ENCODE data around the gene RUNX2. TPM values are rescaled to one million over a fixed set of nuclear protein-coding genes. Genes with fewer than 3 reads are reported as not detected.

Gene RUNX2
- total and polyA plus RNA-seq, 8 donors: 2.5 to 5.9 (median 3.0) TPM

DNA sequence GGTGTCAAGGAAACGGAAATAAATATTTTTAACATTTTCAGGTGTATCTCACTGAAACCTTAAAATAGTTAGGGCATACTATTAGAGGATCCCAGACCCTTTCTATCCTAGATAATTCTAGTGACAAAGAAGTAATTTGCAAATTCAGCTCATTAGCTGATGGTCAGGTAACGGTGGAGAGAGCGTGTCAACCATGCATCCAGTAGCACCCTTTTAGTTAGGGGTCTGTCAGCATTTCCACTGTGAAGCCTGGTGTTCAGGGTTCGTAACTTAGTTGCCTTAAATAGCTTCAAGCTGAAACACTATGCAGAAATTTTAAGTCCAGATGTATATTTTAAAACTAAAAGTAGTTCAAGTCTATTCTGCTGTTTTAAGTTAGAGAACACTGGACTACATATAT, 98.1 kb downstream of the RUNX2 start:
- Histone ChIP-seq H3K27ac (no peak overlapping the region), H3K9me3 (no peaks in the 10 kb centered on the region), H3K36me3 (no peaks in the 10 kb centered on the region), H3K4me3 (no peak overlapping the region), H3K27me3 (peaks cover 1 to 38% of the 10 kb centered on the region in 2 donors), H3K4me1 (peaks cover 0 to 39% of the 10 kb centered on the region in 2 donors)
- DNase-seq (no peak), ATAC-seq (no peak)
- intact Hi-C loops (cut with DNase I): loop anchor here in 1 of 2 donors (10.0 kb wide), 1 partner anchor 289 kb away; no protein-coding TSS in a partner anchor
- TF ChIP-seq, protein P1, sequence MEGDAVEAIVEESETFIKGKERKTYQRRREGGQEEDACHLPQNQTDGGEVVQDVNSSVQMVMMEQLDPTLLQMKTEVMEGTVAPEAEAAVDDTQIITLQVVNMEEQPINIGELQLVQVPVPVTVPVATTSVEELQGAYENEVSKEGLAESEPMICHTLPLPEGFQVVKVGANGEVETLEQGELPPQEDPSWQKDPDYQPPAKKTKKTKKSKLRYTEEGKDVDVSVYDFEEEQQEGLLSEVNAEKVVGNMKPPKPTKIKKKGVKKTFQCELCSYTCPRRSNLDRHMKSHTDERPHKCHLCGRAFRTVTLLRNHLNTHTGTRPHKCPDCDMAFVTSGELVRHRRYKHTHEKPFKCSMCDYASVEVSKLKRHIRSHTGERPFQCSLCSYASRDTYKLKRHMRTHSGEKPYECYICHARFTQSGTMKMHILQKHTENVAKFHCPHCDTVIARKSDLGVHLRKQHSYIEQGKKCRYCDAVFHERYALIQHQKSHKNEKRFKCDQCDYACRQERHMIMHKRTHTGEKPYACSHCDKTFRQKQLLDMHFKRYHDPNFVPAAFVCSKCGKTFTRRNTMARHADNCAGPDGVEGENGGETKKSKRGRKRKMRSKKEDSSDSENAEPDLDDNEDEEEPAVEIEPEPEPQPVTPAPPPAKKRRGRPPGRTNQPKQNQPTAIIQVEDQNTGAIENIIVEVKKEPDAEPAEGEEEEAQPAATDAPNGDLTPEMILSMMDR (IDR thresholded peaks at IDR 0.05): no peak

DNA sequence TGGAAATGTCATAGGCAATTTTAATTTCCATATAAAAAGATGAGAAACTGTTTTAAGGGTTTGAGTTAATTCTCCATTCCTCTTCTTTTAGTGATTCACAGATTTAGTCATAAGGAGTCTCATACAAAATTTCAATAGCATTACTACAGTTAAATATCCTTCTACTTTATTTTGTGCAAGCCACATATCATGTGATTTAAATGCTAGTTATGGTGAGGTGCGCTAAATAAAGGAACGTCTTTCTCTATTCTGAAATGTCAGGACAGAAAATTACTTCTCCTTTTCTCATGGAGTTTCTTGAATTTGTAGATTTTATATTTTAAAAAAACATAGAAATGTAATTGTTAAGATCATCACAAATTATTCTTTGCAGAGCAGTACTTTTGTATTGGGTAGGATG, 99.6 kb downstream of the RUNX2 start:
- TF ChIP-seq, protein P1 (IDR thresholded peaks at IDR 0.05): no peak
- ATAC-seq: no peak
- Histone ChIP-seq H3K4me3 (no peak overlapping the region), H3K36me3 (no peaks in the 10 kb centered on the region), H3K27me3 (peaks cover 0 to 25% of the 10 kb centered on the region in 2 donors), H3K4me1 (peaks cover 0 to 34% of the 10 kb centered on the region in 2 donors), H3K27ac (no peak overlapping the region), H3K9me3 (no peaks in the 10 kb centered on the region)
- intact Hi-C loops (cut with DNase I): loop anchor here in 1 of 2 donors (10.0 kb wide), 1 partner anchor 287 kb away; no protein-coding TSS in a partner anchor
- no peak for DNase-seq

- H3K9me3 ChIP-seq: no peaks in the 10 kb centered on the region
- ATAC-seq (no peak), DNase-seq (no peak)
- H3K27ac ChIP-seq: no peak overlapping the region
- intact Hi-C loops (cut with DNase I): loop anchor here in 1 of 2 donors (10.0 kb wide), 1 partner anchor 286 kb away; no protein-coding TSS in a partner anchor
- TF ChIP-seq, protein P1 (IDR thresholded peaks at IDR 0.05): no peak
- no peak overlapping the region for H3K4me3 ChIP-seq
- H3K27me3 ChIP-seq: peaks cover 0 to 15% of the 10 kb centered on the region in 2 donors
- H3K36me3 ChIP-seq: no peaks in the 10 kb centered on the region
- peaks cover 0 to 34% of the 10 kb centered on the region in 2 donors for H3K4me1 ChIP-seq
These were observed 100.6 kb downstream of the RUNX2 start for GRCh38 chr6:45428727-45429126.

DNA sequence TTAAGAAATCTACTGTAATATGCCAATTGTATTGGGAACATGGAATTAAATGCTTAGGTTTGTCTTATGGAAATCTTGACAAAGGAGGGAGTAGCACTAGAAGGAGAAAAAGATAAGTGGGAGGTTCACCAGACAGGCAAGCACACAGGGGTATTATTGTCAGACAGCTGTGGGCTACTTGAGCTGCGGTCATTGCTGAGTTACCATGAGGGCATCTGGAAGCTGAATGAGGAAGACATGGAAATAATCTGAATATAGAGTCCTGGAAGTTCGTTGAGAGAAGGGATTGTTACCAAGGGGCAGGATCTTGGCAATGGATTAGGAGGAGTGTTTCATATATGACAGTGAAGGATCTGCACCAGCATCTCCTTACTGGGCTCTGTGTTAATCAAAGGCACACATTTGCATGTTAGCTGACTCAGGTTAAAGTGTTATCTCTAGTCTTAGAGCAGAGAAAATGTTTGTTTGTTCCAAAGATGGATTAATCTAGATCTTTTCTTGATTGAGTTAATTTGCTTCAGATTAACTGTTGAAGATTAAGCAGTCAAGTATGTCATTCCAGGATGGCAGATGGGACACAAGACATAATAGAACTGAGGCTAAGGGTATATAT, 102.6 kb downstream of the RUNX2 start:
- H3K9me3 ChIP-seq: no peaks in the 10 kb centered on the region
- intact Hi-C loops (cut with DNase I): no loop called here
- no peaks in the 10 kb centered on the region for H3K36me3 ChIP-seq
- ATAC-seq: no peak
- TF ChIP-seq, protein P1 (IDR thresholded peaks at IDR 0.05): no peak
- H3K4me3 ChIP-seq: no peak overlapping the region
- H3K27ac ChIP-seq: no peak overlapping the region
- H3K27me3 ChIP-seq: no peaks in the 10 kb centered on the region
- H3K4me1 ChIP-seq: peaks cover 0 to 34% of the 10 kb centered on the region in 2 donors
- no peak for DNase-seq

- intact Hi-C loops (cut with DNase I): no loop called here
- Histone ChIP-seq H3K27ac (no peak overlapping the region), H3K4me3 (no peak overlapping the region), H3K4me1 (peaks cover 0 to 40% of the 10 kb centered on the region in 2 donors), H3K9me3 (no peaks in the 10 kb centered on the region), H3K36me3 (no peaks in the 10 kb centered on the region), H3K27me3 (no peaks in the 10 kb centered on the region)
- TF ChIP-seq, protein P1 (IDR thresholded peaks at IDR 0.05): no peak
- ATAC-seq: no peak
- DNase-seq: no peak
These were observed 103.4 kb downstream of the RUNX2 start for GRCh38 chr6:45431317-45432065.
